GM12865 (cell line): ENCODE data around the gene ZIK1.
A peak's percentile ranks its signal among the peaks of the same experiment; 100 is the strongest.

Source experiments
- DNase-seq: peaks from one replicate; pipeline ENCODE4 v3.0.0; 2010; ENCODE audit warnings: low read depth
- H3K4me3 ChIP-seq: 2 replicates; pipeline ENCODE4 v1.5.1; 2011; ENCODE audit warnings: mild to moderate bottlenecking, low read depth, low read length, control low read depth
- CTCF ChIP-seq: IDR thresholded peaks from 2 replicates; pipeline ENCODE4 v1.5.1; 2011; ENCODE audit warnings: low read length, control low read depth, low read depth, inconsistent platforms; ENCODE audit not compliant: insufficient read depth; ENCODE audit errors: missing control alignments

The ZIK1 gene

GRCh38 chr19:57559404-57560025, 24.4 kb upstream of the ZIK1 start, which contains the start of gene ZNF550:
Gene ZNF550 (minus strand): TSS chr19:57559863. CDS start chr19:57559682, 181 bp downstream.
- peak within 1 kb of the TSS; percentile 89 for H3K4me3 ChIP-seq
- TF ChIP-seq CTCF: no peak
- DNase-seq: peak; percentile 94

- TF ChIP-seq CTCF: no peak
- DNase-seq: no peak
- H3K4me3 ChIP-seq: no peak overlapping the region
Measured at GRCh38 chr19:57560049-57560491, 23.9 kb upstream of the ZIK1 start.

GRCh38 chr19:57563547-57563946, 20.4 kb upstream of the ZIK1 start:
- no peak overlapping the region for H3K4me3 ChIP-seq
- no peak for TF ChIP-seq CTCF
- DNase-seq: no peak

- no peak overlapping the region for H3K4me3 ChIP-seq
- DNase-seq: peak; percentile 41
- TF ChIP-seq CTCF: no peak
Measured at GRCh38 chr19:57566396-57567265, 17.3 kb upstream of the ZIK1 start.

GRCh38 chr19:57570707-57571106, 13.2 kb upstream of the ZIK1 start:
- no peak for TF ChIP-seq CTCF
- DNase-seq: no peak

GRCh38 chr19:57572415-57572947, 11.5 kb upstream of the ZIK1 start:
- H3K4me3 ChIP-seq: no peak overlapping the region
- DNase-seq: no peak
- no peak for TF ChIP-seq CTCF

More at GRCh38 chr19:57570707-57571106, 13.2 kb upstream of the ZIK1 start:
- no peak overlapping the region for H3K4me3 ChIP-seq
